SH-SY5Y (cell line): Measurements from ENCODE around the gene PNPLA3.

ENCODE experiments used
- GATA2 ChIP-seq: IDR thresholded peaks from 2 replicates; pipeline ENCODE4 v1.6.1; 2011; ENCODE audit warnings: mild to moderate bottlenecking, low read depth, low read length
- GATA3 ChIP-seq: IDR thresholded peaks from 2 replicates; pipeline ENCODE4 v1.6.1; 2011; ENCODE audit warnings: low read depth, mild to moderate bottlenecking, low read length, moderate library complexity

DNA sequence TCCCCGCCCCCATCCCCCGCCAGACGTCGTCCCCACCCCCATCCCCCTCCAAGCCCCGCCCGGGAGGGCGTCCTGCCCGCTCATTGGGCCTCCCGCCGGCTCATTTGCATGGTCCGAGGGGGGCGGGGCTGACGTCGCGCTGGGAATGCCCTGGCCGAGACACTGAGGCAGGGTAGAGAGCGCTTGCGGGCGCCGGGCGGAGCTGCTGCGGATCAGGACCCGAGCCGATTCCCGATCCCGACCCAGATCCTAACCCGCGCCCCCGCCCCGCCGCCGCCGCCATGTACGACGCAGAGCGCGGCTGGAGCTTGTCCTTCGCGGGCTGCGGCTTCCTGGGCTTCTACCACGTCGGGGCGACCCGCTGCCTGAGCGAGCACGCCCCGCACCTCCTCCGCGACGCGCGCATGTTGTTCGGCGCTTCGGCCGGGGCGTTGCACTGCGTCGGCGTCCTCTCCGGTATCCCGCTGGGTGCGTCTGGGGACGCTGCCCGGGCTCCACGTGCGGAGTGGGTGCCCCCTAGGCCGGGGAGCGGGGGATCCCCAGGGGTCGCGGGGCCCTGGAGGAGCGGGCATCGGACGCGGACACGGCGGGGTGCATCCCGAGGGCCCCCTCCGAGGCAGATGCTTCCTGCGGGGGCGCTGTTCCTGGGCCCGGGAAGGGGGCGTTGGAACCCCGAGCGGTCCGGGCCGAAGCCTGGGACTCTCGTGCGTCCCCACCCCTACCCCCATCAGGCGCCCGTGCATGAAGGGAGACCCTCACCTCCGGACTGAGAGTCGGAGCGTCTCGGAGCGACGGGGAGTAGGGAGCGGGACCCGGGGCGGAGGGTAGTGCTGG lies at the start of gene PNPLA3:
- TF ChIP-seq GATA2 (no peak), GATA3 (no peak)
